Neural cell (in vitro differentiated cells): ENCODE results near the gene MB21D2. TPM values are rescaled to one million over a fixed set of nuclear protein-coding genes. Genes with fewer than 3 reads are reported as not detected.

Experiments used
- H2AFZ ChIP-seq: fragments of 200-600, 300-800 bp; sonication (generic), shearing (Covaris generic); 2 replicates; pipeline ENCODE4 v1.6.0; 2014; ENCODE audit warnings: low read depth, mild to moderate bottlenecking, antibody characterized with exemption, low read length, moderate library complexity
- H3F3A ChIP-seq: fragments of 200-600 bp; shearing (Covaris generic); 2 replicates; pipeline ENCODE4 v1.6.1; 2016; ENCODE audit warnings: mild to moderate bottlenecking, moderate library complexity, mixed read lengths, antibody characterized with exemption, low read length; ENCODE audit not compliant: insufficient read depth, poor library complexity, severe bottlenecking
- H3K27ac ChIP-seq: fragments of 200-600, 300-800 bp; sonication (generic), shearing (Covaris generic); 2 replicates; pipeline ENCODE4 v1.5.1; 2014; ENCODE audit warnings: mild to moderate bottlenecking, low read length, moderate library complexity
- H3K27me3 ChIP-seq: fragments of 300-800, 200-600 bp; sonication (generic), shearing (Covaris generic); 2 replicates; pipeline ENCODE4 v1.6.0; 2014; ENCODE audit warnings: mild to moderate bottlenecking, low read depth, low read length, moderate library complexity; ENCODE audit not compliant: insufficient read depth
- H3K36me3 ChIP-seq: fragments of 300-800, 200-600 bp; sonication (generic), shearing (Covaris generic); 2 replicates; pipeline ENCODE4 v1.5.1; 2014; ENCODE audit warnings: mild to moderate bottlenecking, antibody characterized with exemption, low read length, moderate library complexity; ENCODE audit not compliant: insufficient read depth
- H3K4me2 ChIP-seq: fragments of 300-800, 200-600 bp; sonication (generic), shearing (Covaris generic); 2 replicates; pipeline ENCODE4 v1.6.0; 2014; ENCODE audit warnings: mild to moderate bottlenecking, low read length
- H3K4me3 ChIP-seq: fragments of 300-800, 200-600 bp; sonication (generic), shearing (Covaris generic); 2 replicates; pipeline ENCODE4 v1.5.1; 2014; ENCODE audit warnings: mild to moderate bottlenecking, low read length, moderate library complexity
- H3K79me2 ChIP-seq: fragments of 200-600 bp; shearing (Covaris generic); replicated peaks from 2 replicates; pipeline ENCODE4 v1.6.0; 2014; ENCODE audit warnings: mild to moderate bottlenecking, low read length, moderate library complexity; ENCODE audit not compliant: insufficient read depth
- H3K9ac ChIP-seq: fragments of 300-800, 200-600 bp; sonication (generic), shearing (Covaris generic); 2 replicates; pipeline ENCODE4 v1.6.1; 2016; ENCODE audit warnings: mild to moderate bottlenecking, low read length, mixed read lengths
- H3K9me2 ChIP-seq: fragments of 200-600 bp; shearing (Covaris generic); 2 replicates; pipeline ENCODE4 v1.6.1; 2016; ENCODE audit warnings: mild to moderate bottlenecking, low read length, mixed read lengths; ENCODE audit not compliant: insufficient read depth
- H3K9me3 ChIP-seq: fragments of 200-600, 300-800 bp; sonication (generic), shearing (Covaris generic); 2 replicates; pipeline ENCODE4 v1.6.1; 2016; ENCODE audit warnings: mild to moderate bottlenecking, mixed run types, low read length, moderate library complexity, mixed read lengths
- H4K20me1 ChIP-seq: fragments of 200-600 bp; shearing (Covaris generic); 2 replicates; pipeline ENCODE4 v1.6.1; 2016; ENCODE audit warnings: mild to moderate bottlenecking, mixed run types; ENCODE audit not compliant: insufficient read depth
- CTCF ChIP-seq: fragments of 450-650 bp; IDR thresholded peaks from 2 replicates; pipeline ENCODE4 v1.5.1; 2014; ENCODE audit warnings: antibody characterized with exemption, mild to moderate bottlenecking, moderate library complexity; ENCODE audit not compliant: poor library complexity, severe bottlenecking
- EP300 ChIP-seq: fragments of 450-650 bp; conservative IDR thresholded peaks from 2 replicates; pipeline ENCODE4 v1.6.1; 2014; ENCODE audit warnings: antibody characterized with exemption, mild to moderate bottlenecking, moderate library complexity; ENCODE audit not compliant: poor library complexity, severe bottlenecking
- EZH2 ChIP-seq: fragments of 200-600, 300-800 bp; shearing (Covaris generic), sonication (generic); IDR thresholded peaks from 2 replicates; pipeline ENCODE4 v1.6.1; 2014; ENCODE audit warnings: antibody characterized with exemption, low read length, borderline replicate concordance, mild to moderate bottlenecking; ENCODE audit not compliant: insufficient read depth, poor library complexity, severe bottlenecking
- MXI1 ChIP-seq: fragments of 450-650 bp; conservative IDR thresholded peaks from 2 replicates; pipeline ENCODE4 v1.6.1; 2014; ENCODE audit warnings: antibody characterized with exemption, mild to moderate bottlenecking; ENCODE audit not compliant: poor library complexity, severe bottlenecking
- POLR2AphosphoS5 ChIP-seq: IDR thresholded peaks from 2 replicates; pipeline ENCODE4 v1.6.1; 2012
- RAD21 ChIP-seq: fragments of 450-650 bp; conservative IDR thresholded peaks from 2 replicates; pipeline ENCODE4 v1.6.1; 2014; ENCODE audit warnings: antibody characterized with exemption, mild to moderate bottlenecking, moderate library complexity
- REST ChIP-seq: IDR thresholded peaks from 2 replicates; pipeline ENCODE4 v1.6.1; 2012; ENCODE audit warnings: borderline replicate concordance
- SMC3 ChIP-seq: fragments of 450-650 bp; conservative IDR thresholded peaks from 2 replicates; pipeline ENCODE4 v1.6.1; 2014; ENCODE audit warnings: antibody characterized with exemption, mild to moderate bottlenecking, moderate library complexity; ENCODE audit not compliant: poor library complexity
- TAF1 ChIP-seq: IDR thresholded peaks from 2 replicates; pipeline ENCODE4 v1.6.1; 2012; ENCODE audit warnings: low read depth
- polyA plus RNA-seq: library from polyadenylated mRNA; depleted of rRNA; stranded (reverse); fragments of >200 nt; gene quantifications from 2 replicates; pipeline ENCODE4 v1.2.3, GENCODE V29; 2014

The MB21D2 gene
- polyA plus RNA-seq, 1 donor from 2014 or later: 39.0 TPM

- Histone ChIP-seq H3F3A (no peaks in the 10 kb centered on the region), H3K9me2 (no peaks in the 10 kb centered on the region), H3K27ac (no peak overlapping the region), H3K9me3 (no peaks in the 10 kb centered on the region), H3K36me3 (no peaks in the 10 kb centered on the region), H3K4me3 (no peak overlapping the region), H4K20me1 (no peaks in the 10 kb centered on the region), H3K79me2 (peaks cover 7% of the 10 kb centered on the region), H3K9ac (no peak overlapping the region), H2AFZ (no peak overlapping the region), H3K27me3 (no peaks in the 10 kb centered on the region), H3K4me2 (no peak overlapping the region)
- TF ChIP-seq POLR2AphosphoS5: no peak
- no peak for TF ChIP-seq MXI1
- no peak for TF ChIP-seq RAD21
- TF ChIP-seq CTCF: no peak
- no peak for TF ChIP-seq SMC3
- TF ChIP-seq EP300: no peak
Measured at GRCh38 chr3:192890347-192891335, 27.0 kb downstream of the MB21D2 start.

GRCh38 chr3:192889679-192890078, 28.0 kb downstream of the MB21D2 start:
- Histone ChIP-seq H3K9ac (no peak overlapping the region), H3K27ac (no peak overlapping the region), H3K4me2 (no peak overlapping the region), H3K9me3 (no peaks in the 10 kb centered on the region), H3K4me3 (no peak overlapping the region), H4K20me1 (no peaks in the 10 kb centered on the region), H2AFZ (no peak overlapping the region), H3K27me3 (no peaks in the 10 kb centered on the region), H3K36me3 (no peaks in the 10 kb centered on the region), H3F3A (no peaks in the 10 kb centered on the region), H3K79me2 (peaks cover 7% of the 10 kb centered on the region), H3K9me2 (no peaks in the 10 kb centered on the region)
- TF ChIP-seq REST (no peak), POLR2AphosphoS5 (no peak)

- Histone ChIP-seq H3F3A (no peaks in the 10 kb centered on the region), H3K27ac (no peak overlapping the region), H3K79me2 (peaks cover 10% of the 10 kb centered on the region), H3K4me2 (no peak overlapping the region), H3K9ac (no peak overlapping the region), H4K20me1 (no peaks in the 10 kb centered on the region), H3K27me3 (no peaks in the 10 kb centered on the region), H3K9me3 (no peaks in the 10 kb centered on the region), H2AFZ (no peak overlapping the region), H3K9me2 (no peaks in the 10 kb centered on the region), H3K36me3 (no peaks in the 10 kb centered on the region), H3K4me3 (no peak overlapping the region)
- no peak for TF ChIP-seq EZH2
- TF ChIP-seq TAF1: no peak
- no peak for TF ChIP-seq RAD21
- no peak for TF ChIP-seq EP300
- no peak for TF ChIP-seq REST
- TF ChIP-seq MXI1: no peak
- no peak for TF ChIP-seq SMC3
- TF ChIP-seq POLR2AphosphoS5: no peak
- no peak for TF ChIP-seq CTCF
Measured at GRCh38 chr3:192888190-192888589, 29.5 kb downstream of the MB21D2 start.
